Liver (tissue), 9 donors: ENCODE data around the gene FBXL22. TPM values are rescaled to one million over a fixed set of nuclear protein-coding genes. Genes with fewer than 3 reads are reported as not detected.

Source experiments
- DNase-seq: peaks from one replicate; pipeline ENCODE4 v3.0.0-alpha.2; 2017; ENCODE audit warnings: low spot score
- H3K27ac ChIP-seq, 2 donors: one replicate each; pipeline ENCODE4 v1.7.0; 2013; ENCODE audit warnings: inconsistent platforms in 2 of 2, low read length in 2 of 2, control low read depth in 1 of 2, low read depth in 1 of 2, mild to moderate bottlenecking in 1 of 2
- H3K27me3 ChIP-seq, 4 donors: one replicate each; pipeline versions ENCODE4 v1.6.1 to v1.7.0; 2013; ENCODE audit warnings: low read length in 3 of 4, inconsistent platforms in 1 of 4, mild to moderate bottlenecking in 1 of 4, moderate library complexity in 1 of 4; ENCODE audit not compliant: control insufficient read depth in 4 of 4, insufficient read depth in 4 of 4
- H3K36me3 ChIP-seq, 4 donors: one replicate each; pipeline versions ENCODE4 v1.6.1 to v1.7.0; 2013; ENCODE audit warnings: low read length in 3 of 4, mild to moderate bottlenecking in 3 of 4, low read depth in 1 of 4, moderate library complexity in 1 of 4; ENCODE audit not compliant: control insufficient read depth in 4 of 4, insufficient read depth in 3 of 4
- H3K4me1 ChIP-seq, 4 donors: one replicate each; pipeline versions ENCODE4 v1.6.1 to v1.7.0; 2013; ENCODE audit warnings: low read length in 3 of 4, mild to moderate bottlenecking in 3 of 4, moderate library complexity in 1 of 4; ENCODE audit not compliant: control insufficient read depth in 4 of 4, insufficient read depth in 4 of 4
- H3K4me3 ChIP-seq, 3 donors: one replicate each; pipeline versions ENCODE4 v1.6.1 to v1.7.0; 2013; ENCODE audit warnings: low read length in 3 of 3, control low read depth in 1 of 3, low read depth in 1 of 3, mild to moderate bottlenecking in 1 of 3
- H3K9ac ChIP-seq, 2 donors: one replicate each; pipeline ENCODE4 v1.7.0; 2013; ENCODE audit warnings: low read length in 2 of 2, mild to moderate bottlenecking in 2 of 2, moderate library complexity in 2 of 2, control low read depth in 1 of 2, low read depth in 1 of 2
- H3K9me3 ChIP-seq, 4 donors: one replicate each; pipeline versions ENCODE4 v1.6.1 to v1.7.0; 2013; ENCODE audit warnings: low read length in 3 of 4; ENCODE audit not compliant: control insufficient read depth in 4 of 4
- EGR1 ChIP-seq, 2 donors: IDR thresholded peaks; 2 replicates each; pipeline ENCODE4 v1.6.1; 2016 to 2018; ENCODE audit warnings: antibody characterized with exemption in 2 of 2, low read depth in 2 of 2
- FOXA1 ChIP-seq: IDR thresholded peaks from 2 replicates; pipeline ENCODE4 v1.6.1; 2016; ENCODE audit warnings: antibody characterized with exemption
- GABPA ChIP-seq, 2 donors: IDR thresholded peaks in 1 of 2; conservative IDR thresholded peaks in 1 of 2; 2 replicates each; pipeline ENCODE4 v1.6.1; 2016; ENCODE audit warnings: antibody characterized with exemption in 2 of 2, mild to moderate bottlenecking in 1 of 2, moderate library complexity in 1 of 2
- HNF4A ChIP-seq, 2 donors: conservative IDR thresholded peaks; 2 replicates each; pipeline ENCODE4 v1.6.1; 2016; ENCODE audit warnings: antibody characterized with exemption in 2 of 2, mild to moderate bottlenecking in 2 of 2
- HNF4G ChIP-seq: IDR thresholded peaks from 2 replicates; pipeline ENCODE4 v1.6.1; 2016; ENCODE audit warnings: antibody characterized with exemption
- NR2F2 ChIP-seq: IDR thresholded peaks from 2 replicates; pipeline ENCODE4 v1.6.1; 2016; ENCODE audit warnings: antibody characterized with exemption
- RAD21 ChIP-seq, 2 donors: IDR thresholded peaks; 2 replicates each; pipeline ENCODE4 v1.6.1; 2016; ENCODE audit warnings: antibody characterized with exemption in 2 of 2, mild to moderate bottlenecking in 2 of 2
- REST ChIP-seq: IDR thresholded peaks from 2 replicates; pipeline ENCODE4 v1.6.1; 2016; ENCODE audit warnings: antibody characterized with exemption, mild to moderate bottlenecking
- RXRA ChIP-seq, 2 donors: IDR thresholded peaks; 2 replicates each; pipeline ENCODE4 v1.6.1; 2017 to 2018; ENCODE audit warnings: antibody characterized with exemption in 2 of 2, mild to moderate bottlenecking in 1 of 2
- SP1 ChIP-seq: IDR thresholded peaks from 2 replicates; pipeline ENCODE4 v1.6.1; 2018; ENCODE audit warnings: antibody characterized with exemption, mild to moderate bottlenecking
- TAF1 ChIP-seq: conservative IDR thresholded peaks from 2 replicates; pipeline ENCODE4 v1.6.1; 2016; ENCODE audit warnings: antibody characterized with exemption, mild to moderate bottlenecking
- YY1 ChIP-seq: IDR thresholded peaks from 2 replicates; pipeline ENCODE4 v1.6.1; 2016; ENCODE audit warnings: antibody characterized with exemption, mild to moderate bottlenecking
- ZBTB33 ChIP-seq: IDR thresholded peaks from 2 replicates; pipeline ENCODE4 v1.6.1; 2016; ENCODE audit warnings: antibody characterized with exemption
- WGBS: extraction: QIAGEN DNeasy Blood & Tissue Kit; methylation state at CpG from one replicate; pipeline ENCODE4 v1.1.7; 2013; 5-methylcytosine and 5-hydroxymethylcytosine counted together
- polyA plus RNA-seq, 2 donors: library from polyadenylated mRNA; stranded (reverse) in 1 of 2; unstranded in 1 of 2; fragments of 200-250 nt in 1 of 2; fragments of >200 nt in 1 of 2; fragmentation: Nextera tagmentation in 1 of 2; extraction: Ambion mirVana in 1 of 2; gene quantifications; one replicate each; pipeline versions ENCODE4 v1.2.1 to v1.2.3, GENCODE V29; 2013 to 2015
- total RNA-seq, 2 donors: library from RNA; depleted of rRNA; stranded (reverse); fragments of >200 nt; gene quantifications; one replicate each; pipeline ENCODE4 v1.2.3, GENCODE V29; 2014
- donor health status: healthy.
- donor health status: healthy.
- donor health status: healthy.
- donor health status: healthy.
- donor health status: healthy.

Gene FBXL22
- total and polyA plus RNA-seq, 4 donors: 0.18 to 0.29 (median 0.22) TPM

- Histone ChIP-seq H3K36me3 (peaks cover 0 to 6% (median 4%) of the 10 kb centered on the region in 4 donors), H3K27me3 (no peaks in the 10 kb centered on the region), H3K4me1 (peaks cover 0 to 25% (median 17%) of the 10 kb centered on the region in 4 donors), H3K4me3 (no peak overlapping the region), H3K27ac (no peak overlapping the region), H3K9me3 (no peaks in the 10 kb centered on the region), H3K9ac (no peak overlapping the region)
- DNase-seq: no peak
- WGBS: 92% methylated on average over 6 of the region's 6 CpGs
- no peak for TF ChIP-seq ZBTB33
- TF ChIP-seq REST: no peak
- no peak for TF ChIP-seq RAD21 (IDR thresholded peaks at IDR 0.05)
- no peak for TF ChIP-seq EGR1 (IDR thresholded peaks at IDR 0.05; ENCODE audit: low read depth in 2 of 2)
- no peak for TF ChIP-seq GABPA (IDR thresholded peaks at IDR 0.05 in 1 of 2, conservative IDR thresholded peaks at IDR 0.05 in 1 of 2)
- no peak for TF ChIP-seq SP1
- no peak for TF ChIP-seq FOXA1
Measured at GRCh38 chr15:63597821-63598220, 634 bp downstream of the FBXL22 start.

- peaks cover 0 to 5% (median 3%) of the 10 kb centered on the region in 4 donors for H3K36me3 ChIP-seq
- no peak for TF ChIP-seq YY1
- no peak for TF ChIP-seq GABPA (IDR thresholded peaks at IDR 0.05 in 1 of 2, conservative IDR thresholded peaks at IDR 0.05 in 1 of 2)
- TF ChIP-seq NR2F2: no peak
- no peak for TF ChIP-seq EGR1 (IDR thresholded peaks at IDR 0.05; ENCODE audit: low read depth in 2 of 2)
- no peak for TF ChIP-seq HNF4G
- TF ChIP-seq HNF4A (conservative IDR thresholded peaks at IDR 0.05): no peak
- no peak for TF ChIP-seq RXRA (IDR thresholded peaks at IDR 0.05)
- no peak for TF ChIP-seq TAF1
- peaks cover 0 to 25% (median 17%) of the 10 kb centered on the region in 4 donors for H3K4me1 ChIP-seq
- peak overlapping the region; percentile 5 to 57 for H3K9ac ChIP-seq
- no peaks in the 10 kb centered on the region for H3K27me3 ChIP-seq
- H3K4me3 ChIP-seq: peak overlapping the region in 2 of 3 donors; percentile 60 to 66
- WGBS: 71% methylated on average over 12 of the region's 12 CpGs
- H3K9me3 ChIP-seq: no peaks in the 10 kb centered on the region
- H3K27ac ChIP-seq: peak overlapping the region; percentile 88 to 98
- DNase-seq: no peak
Measured at GRCh38 chr15:63598473-63599400, 1.6 kb downstream of the FBXL22 start.
